Neural cell (in vitro differentiated cells): ENCODE measurements around the gene NR2E1. TPM values are rescaled to one million over a fixed set of nuclear protein-coding genes. Genes with fewer than 3 reads are reported as not detected.

Source experiments
- H2AFZ ChIP-seq: fragments of 200-600, 300-800 bp; sonication (generic), shearing (Covaris generic); 2 replicates; pipeline ENCODE4 v1.6.0; 2014; ENCODE audit warnings: low read depth, mild to moderate bottlenecking, antibody characterized with exemption, low read length, moderate library complexity
- H3F3A ChIP-seq: fragments of 200-600 bp; shearing (Covaris generic); 2 replicates; pipeline ENCODE4 v1.6.1; 2016; ENCODE audit warnings: mild to moderate bottlenecking, moderate library complexity, mixed read lengths, antibody characterized with exemption, low read length; ENCODE audit not compliant: insufficient read depth, poor library complexity, severe bottlenecking
- H3K27ac ChIP-seq: fragments of 200-600, 300-800 bp; sonication (generic), shearing (Covaris generic); 2 replicates; pipeline ENCODE4 v1.5.1; 2014; ENCODE audit warnings: mild to moderate bottlenecking, low read length, moderate library complexity
- H3K27me3 ChIP-seq: fragments of 300-800, 200-600 bp; sonication (generic), shearing (Covaris generic); 2 replicates; pipeline ENCODE4 v1.6.0; 2014; ENCODE audit warnings: mild to moderate bottlenecking, low read depth, low read length, moderate library complexity; ENCODE audit not compliant: insufficient read depth
- H3K36me3 ChIP-seq: fragments of 300-800, 200-600 bp; sonication (generic), shearing (Covaris generic); 2 replicates; pipeline ENCODE4 v1.5.1; 2014; ENCODE audit warnings: mild to moderate bottlenecking, antibody characterized with exemption, low read length, moderate library complexity; ENCODE audit not compliant: insufficient read depth
- H3K4me2 ChIP-seq: fragments of 300-800, 200-600 bp; sonication (generic), shearing (Covaris generic); 2 replicates; pipeline ENCODE4 v1.6.0; 2014; ENCODE audit warnings: mild to moderate bottlenecking, low read length
- H3K4me3 ChIP-seq: fragments of 300-800, 200-600 bp; sonication (generic), shearing (Covaris generic); 2 replicates; pipeline ENCODE4 v1.5.1; 2014; ENCODE audit warnings: mild to moderate bottlenecking, low read length, moderate library complexity
- H3K79me2 ChIP-seq: fragments of 200-600 bp; shearing (Covaris generic); replicated peaks from 2 replicates; pipeline ENCODE4 v1.6.0; 2014; ENCODE audit warnings: mild to moderate bottlenecking, low read length, moderate library complexity; ENCODE audit not compliant: insufficient read depth
- H3K9ac ChIP-seq: fragments of 300-800, 200-600 bp; sonication (generic), shearing (Covaris generic); 2 replicates; pipeline ENCODE4 v1.6.1; 2016; ENCODE audit warnings: mild to moderate bottlenecking, low read length, mixed read lengths
- H3K9me2 ChIP-seq: fragments of 200-600 bp; shearing (Covaris generic); 2 replicates; pipeline ENCODE4 v1.6.1; 2016; ENCODE audit warnings: mild to moderate bottlenecking, low read length, mixed read lengths; ENCODE audit not compliant: insufficient read depth
- H3K9me3 ChIP-seq: fragments of 200-600, 300-800 bp; sonication (generic), shearing (Covaris generic); 2 replicates; pipeline ENCODE4 v1.6.1; 2016; ENCODE audit warnings: mild to moderate bottlenecking, mixed run types, low read length, moderate library complexity, mixed read lengths
- H4K20me1 ChIP-seq: fragments of 200-600 bp; shearing (Covaris generic); 2 replicates; pipeline ENCODE4 v1.6.1; 2016; ENCODE audit warnings: mild to moderate bottlenecking, mixed run types; ENCODE audit not compliant: insufficient read depth
- CTCF ChIP-seq: fragments of 450-650 bp; IDR thresholded peaks from 2 replicates; pipeline ENCODE4 v1.5.1; 2014; ENCODE audit warnings: antibody characterized with exemption, mild to moderate bottlenecking, moderate library complexity; ENCODE audit not compliant: poor library complexity, severe bottlenecking
- EP300 ChIP-seq: fragments of 450-650 bp; conservative IDR thresholded peaks from 2 replicates; pipeline ENCODE4 v1.6.1; 2014; ENCODE audit warnings: antibody characterized with exemption, mild to moderate bottlenecking, moderate library complexity; ENCODE audit not compliant: poor library complexity, severe bottlenecking
- EZH2 ChIP-seq: fragments of 200-600, 300-800 bp; shearing (Covaris generic), sonication (generic); IDR thresholded peaks from 2 replicates; pipeline ENCODE4 v1.6.1; 2014; ENCODE audit warnings: antibody characterized with exemption, low read length, borderline replicate concordance, mild to moderate bottlenecking; ENCODE audit not compliant: insufficient read depth, poor library complexity, severe bottlenecking
- MXI1 ChIP-seq: fragments of 450-650 bp; conservative IDR thresholded peaks from 2 replicates; pipeline ENCODE4 v1.6.1; 2014; ENCODE audit warnings: antibody characterized with exemption, mild to moderate bottlenecking; ENCODE audit not compliant: poor library complexity, severe bottlenecking
- POLR2AphosphoS5 ChIP-seq: IDR thresholded peaks from 2 replicates; pipeline ENCODE4 v1.6.1; 2012
- RAD21 ChIP-seq: fragments of 450-650 bp; conservative IDR thresholded peaks from 2 replicates; pipeline ENCODE4 v1.6.1; 2014; ENCODE audit warnings: antibody characterized with exemption, mild to moderate bottlenecking, moderate library complexity
- REST ChIP-seq: IDR thresholded peaks from 2 replicates; pipeline ENCODE4 v1.6.1; 2012; ENCODE audit warnings: borderline replicate concordance
- SMC3 ChIP-seq: fragments of 450-650 bp; conservative IDR thresholded peaks from 2 replicates; pipeline ENCODE4 v1.6.1; 2014; ENCODE audit warnings: antibody characterized with exemption, mild to moderate bottlenecking, moderate library complexity; ENCODE audit not compliant: poor library complexity
- TAF1 ChIP-seq: IDR thresholded peaks from 2 replicates; pipeline ENCODE4 v1.6.1; 2012; ENCODE audit warnings: low read depth
- polyA plus RNA-seq: library from polyadenylated mRNA; depleted of rRNA; stranded (reverse); fragments of >200 nt; gene quantifications from 2 replicates; pipeline ENCODE4 v1.2.3, GENCODE V29; 2014

The NR2E1 gene
- polyA plus RNA-seq, 1 donor from 2014 or later, result 1.3 TPM

GRCh38 chr6:108180266-108180665, 14.4 kb downstream of the NR2E1 start:
- H3K9me3 ChIP-seq, result peaks cover 1% of the 10 kb centered on the region
- H3F3A ChIP-seq, result no peaks in the 10 kb centered on the region
- H3K79me2 ChIP-seq, result no peaks in the 10 kb centered on the region
- no peak overlapping the region for H3K9ac ChIP-seq
- H3K36me3 ChIP-seq, result no peaks in the 10 kb centered on the region
- H4K20me1 ChIP-seq, result no peaks in the 10 kb centered on the region
- H3K27me3 ChIP-seq, result peaks cover 22% of the 10 kb centered on the region
- peak overlapping the region; percentile 15 for H3K4me2 ChIP-seq
- H3K4me3 ChIP-seq, result peak overlapping the region; percentile 26
- TF ChIP-seq TAF1 (no peak), CTCF (no peak), SMC3 (no peak), EP300 (no peak), EZH2 (no peak), RAD21 (no peak), MXI1 (no peak), REST (no peak), POLR2AphosphoS5 (no peak)
- H3K9me2 ChIP-seq, result no peaks in the 10 kb centered on the region
- peak overlapping the region; percentile 13 for H3K27ac ChIP-seq
- no peak overlapping the region for H2AFZ ChIP-seq

GRCh38 chr6:108180776-108181175, 15.0 kb downstream of the NR2E1 start:
- H3K27me3 ChIP-seq, result peaks cover 17% of the 10 kb centered on the region

More at GRCh38 chr6:108180776-108181175, 15.0 kb downstream of the NR2E1 start:
- Histone ChIP-seq H3K9me3 (no peaks in the 10 kb centered on the region), H2AFZ (no peak overlapping the region), H3K9ac (no peak overlapping the region), H3K9me2 (no peaks in the 10 kb centered on the region), H4K20me1 (no peaks in the 10 kb centered on the region), H3K27ac (no peak overlapping the region), H3K4me2 (peak overlapping the region; percentile 15), H3F3A (no peaks in the 10 kb centered on the region), H3K36me3 (no peaks in the 10 kb centered on the region), H3K79me2 (no peaks in the 10 kb centered on the region), H3K4me3 (no peak overlapping the region)
- TF ChIP-seq EZH2 (no peak), EP300 (no peak), SMC3 (no peak), RAD21 (no peak), TAF1 (no peak)
